NCI-H69 (cell line): ENCODE measurements around the gene LYRM1.
"Not testable (repeated sequence)": the region's sequence is repeated elsewhere in the genome, so short reads cannot be mapped to it uniquely, and the experiment has no call there.

Source experiments
- DNase-seq: peaks from one replicate; lab custom pipeline; 2025; lab: John Stamatoyannopoulos, UW

The LYRM1 gene

GRCh38 chr16:20937736-20938135 lies 37.2 kb downstream of the LYRM1 start:
- DNase-seq: no peak

GRCh38 chr16:20938426-20938825 lies 37.9 kb downstream of the LYRM1 start:
- DNase-seq: no peak

- DNase-seq: no peak
Measured at GRCh38 chr16:20939611-20940010, 39.0 kb downstream of the LYRM1 start.

GRCh38 chr16:20940871-20941635 lies 40.5 kb downstream of the LYRM1 start:
- no peak for DNase-seq

GRCh38 chr16:20941636-20941926 lies 41.0 kb downstream of the LYRM1 start:
- no peak for DNase-seq

- DNase-seq: no peak
Measured at GRCh38 chr16:20942256-20942655, 41.7 kb downstream of the LYRM1 start.

GRCh38 chr16:20944861-20945574 lies 44.4 kb downstream of the LYRM1 start:
- peak; percentile 51 for DNase-seq

- DNase-seq: not testable (repeated sequence)
Measured at GRCh38 chr16:20945575-20945875, 45.0 kb downstream of the LYRM1 start.

GRCh38 chr16:20946015-20946629 lies 45.6 kb downstream of the LYRM1 start:
- no peak for DNase-seq

GRCh38 chr16:20948444-20948843 lies 47.9 kb downstream of the LYRM1 start:
- DNase-seq: peak; percentile 11

- DNase-seq: no peak
Measured at GRCh38 chr16:20949660-20950059, 49.1 kb downstream of the LYRM1 start.

GRCh38 chr16:20950294-20950693 lies 49.7 kb downstream of the LYRM1 start:
- no peak for DNase-seq

- DNase-seq: no peak
Measured at GRCh38 chr16:20952139-20952920, 51.8 kb downstream of the LYRM1 start.

GRCh38 chr16:20954574-20954973 lies 54.0 kb downstream of the LYRM1 start:
- no peak for DNase-seq

GRCh38 chr16:20956319-20956718 lies 55.7 kb downstream of the LYRM1 start:
- DNase-seq: no peak

- DNase-seq: no peak
Measured at GRCh38 chr16:20957153-20957552, 56.6 kb downstream of the LYRM1 start.

- DNase-seq: no peak
Measured at GRCh38 chr16:20960899-20961298, 60.3 kb downstream of the LYRM1 start.

GRCh38 chr16:20968765-20969164 lies 68.2 kb downstream of the LYRM1 start:
- DNase-seq: no peak

- DNase-seq: no peak
Measured at GRCh38 chr16:20969386-20969785, 68.8 kb downstream of the LYRM1 start.

GRCh38 chr16:20971401-20971800 lies 70.8 kb downstream of the LYRM1 start:
- no peak for DNase-seq

GRCh38 chr16:20973201-20973600 lies 72.6 kb downstream of the LYRM1 start:
- not testable (repeated sequence) for DNase-seq
